Stimulated activated CD4-positive, alpha-beta T cell treated with anti-CD3 and anti-CD28 coated beads, Interleukin-2, amount 100 ng/mL, for 48 hours (primary cell): ENCODE data around the gene CCDC157.
"Not testable (repeated sequence)": the region's sequence is repeated elsewhere in the genome, so short reads cannot be mapped to it uniquely, and the experiment has no call there.

Experiments
- DNase-seq, 2 donors: peaks; one replicate each; pipeline ENCODE4 v3.0.0-alpha.2; 2020

Gene CCDC157

GRCh38 chr22:30326255-30326705 lies 30.5 kb upstream of the CCDC157 start:
- no peak for DNase-seq

DNA sequence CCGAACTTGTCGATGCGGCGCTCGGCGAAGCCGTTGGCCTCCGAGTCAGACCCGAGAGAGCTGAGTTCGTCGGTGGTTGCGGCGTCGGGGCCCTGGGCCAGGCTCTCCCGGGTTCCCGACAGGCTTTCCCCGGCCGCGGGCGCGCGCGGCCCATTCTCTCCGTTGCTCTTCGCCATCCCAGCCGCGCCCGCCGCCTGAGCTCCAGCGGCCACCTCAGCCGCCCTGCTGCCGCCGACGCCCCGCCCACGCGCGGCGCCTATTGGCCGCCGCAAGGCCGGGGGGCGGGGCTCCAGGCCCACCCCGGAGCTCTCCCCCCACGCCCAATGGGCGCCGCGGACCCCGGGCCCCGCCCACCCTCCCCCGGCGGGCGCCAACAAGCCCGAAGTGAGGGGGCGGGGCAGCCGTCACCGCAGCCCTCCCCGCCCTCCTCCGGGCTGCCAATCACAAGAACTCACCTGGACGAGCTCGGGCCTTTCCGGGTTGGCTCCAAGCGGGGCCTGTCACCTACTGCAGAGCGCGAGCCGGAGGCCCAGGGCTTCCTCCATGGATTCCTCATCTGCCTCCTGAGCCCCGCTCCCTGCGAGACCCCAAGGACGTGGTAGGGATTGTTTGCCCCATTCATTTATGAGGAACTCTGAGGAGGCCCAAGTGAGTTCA lies 30.0 kb upstream of the CCDC157 start, which contains the start of gene TBC1D10A:
TBC1D10A (minus strand) TSS at position 236 of the 657 bp plus-strand sequence; CDS start at position 176, 60 bp downstream.
- peak; percentile 87 to 92 for DNase-seq

DNA sequence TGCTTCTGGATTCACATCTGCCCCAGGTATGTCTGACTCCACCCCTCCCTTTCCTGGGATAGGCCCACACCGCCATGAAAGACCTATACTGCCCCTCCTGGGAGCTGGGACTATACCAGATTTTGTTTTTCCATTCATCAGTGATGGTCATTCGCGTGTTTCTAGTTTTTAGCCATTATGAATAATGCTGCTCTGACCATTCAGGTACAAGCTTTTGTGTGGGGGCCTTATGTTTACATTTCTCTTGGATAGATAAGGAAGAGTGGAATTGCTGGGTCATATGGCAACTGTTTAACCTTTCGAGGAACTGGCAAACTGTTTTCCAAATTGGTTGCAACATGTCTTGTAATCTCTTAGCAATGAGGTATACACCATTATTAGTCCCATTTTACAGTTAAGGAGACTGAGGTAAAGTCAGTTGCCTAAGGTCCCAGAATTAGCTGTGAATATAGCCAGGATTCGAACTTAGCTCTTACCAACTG lies 28.9 kb upstream of the CCDC157 start:
- no peak for DNase-seq

DNA sequence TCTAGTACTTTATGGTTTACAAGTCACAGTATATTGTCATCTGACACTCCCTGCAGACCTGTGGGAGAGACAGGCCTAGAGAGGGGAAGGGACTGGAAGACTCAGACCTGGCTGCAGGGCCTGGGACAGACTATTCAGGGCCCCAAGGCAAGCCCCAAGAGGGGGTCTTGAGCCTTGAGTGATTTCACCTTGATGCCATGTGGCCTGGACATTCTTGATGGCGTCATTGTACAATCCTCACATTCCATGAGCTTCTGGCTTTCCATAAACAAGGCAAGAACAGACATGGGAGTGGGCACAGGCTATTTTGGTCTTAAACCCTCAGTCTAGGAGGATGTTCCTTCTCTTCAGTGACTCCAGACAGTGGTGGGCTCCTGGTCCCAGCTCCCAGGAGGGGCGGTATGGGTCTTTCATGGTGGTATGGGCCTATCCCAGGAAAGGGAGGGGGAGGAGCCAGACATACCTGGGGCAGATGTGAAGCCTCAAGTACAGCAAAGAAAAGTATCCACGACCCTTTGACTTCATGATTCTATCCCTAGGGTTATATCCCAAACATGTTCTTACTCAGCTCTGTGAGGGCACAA lies 28.2 kb upstream of the CCDC157 start:
- no peak for DNase-seq

DNA sequence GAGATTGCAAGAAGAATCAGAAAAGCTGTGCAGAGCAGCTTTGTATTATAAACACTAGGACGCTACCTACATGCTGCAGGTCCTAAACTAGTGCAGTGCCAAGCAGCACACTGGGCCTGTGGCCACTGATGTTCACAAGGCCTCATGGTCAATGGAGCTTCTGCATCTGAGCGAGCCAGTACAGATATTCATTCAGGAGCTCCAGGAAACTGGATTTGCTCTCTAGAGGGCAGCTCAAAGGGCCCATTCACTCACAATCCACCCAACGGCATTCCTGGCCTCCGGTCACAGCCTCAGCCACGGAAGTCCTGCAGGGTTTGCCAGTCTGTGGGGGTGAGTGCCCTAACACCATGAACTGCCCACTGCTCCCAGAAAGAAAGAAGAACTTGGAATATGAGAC lies 24.3 kb upstream of the CCDC157 start:
- DNase-seq = no peak

DNA sequence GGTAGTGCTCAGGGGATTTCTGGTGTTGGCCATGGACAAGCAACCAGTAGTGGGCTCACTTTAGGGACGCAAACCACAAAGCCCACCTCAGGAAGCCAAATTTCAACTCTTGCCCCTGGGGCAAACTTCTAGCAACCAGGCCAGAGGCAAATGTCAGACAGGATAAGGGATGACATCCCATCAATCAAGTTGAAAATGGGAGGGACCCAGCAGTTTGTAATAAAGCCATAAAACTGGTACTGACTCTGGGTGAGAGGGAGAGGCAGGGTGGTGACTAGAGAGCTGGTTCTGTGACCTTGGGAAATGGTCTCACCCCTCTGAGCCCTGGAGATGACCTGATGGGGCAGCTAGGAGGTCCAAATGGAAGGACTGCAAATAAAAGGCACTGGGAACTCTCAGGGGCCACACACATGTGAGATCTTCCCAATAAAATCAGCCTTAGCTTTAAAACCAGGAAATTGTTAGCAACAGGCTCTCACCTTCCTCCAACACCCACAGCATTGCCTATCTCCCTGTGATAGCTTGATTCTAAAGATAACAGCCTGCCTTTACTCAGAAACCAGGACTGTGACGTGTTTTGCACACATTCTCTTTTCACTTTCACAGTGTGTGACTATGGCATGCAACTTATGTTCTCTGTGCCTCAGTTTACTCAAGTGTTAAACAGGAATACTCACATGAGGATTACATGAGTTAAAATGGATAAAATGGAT lies 23.7 kb upstream of the CCDC157 start:
- no peak for DNase-seq

DNA sequence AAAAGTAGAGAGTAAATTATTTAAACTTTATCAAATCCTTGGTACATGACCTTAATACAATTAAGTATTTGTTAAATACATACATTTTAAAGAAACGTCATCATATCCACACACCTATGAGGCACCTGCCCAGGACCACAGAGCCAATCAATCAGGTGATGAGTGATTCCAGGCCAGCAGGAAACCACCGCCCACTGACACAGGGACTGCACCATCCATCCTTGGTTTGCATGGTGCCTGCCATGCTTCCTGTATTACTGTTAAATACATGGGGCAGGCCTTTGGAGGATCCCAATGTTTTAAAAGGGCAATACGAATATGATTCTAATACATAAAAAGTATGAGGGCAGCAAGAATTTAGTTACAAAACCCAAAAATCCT lies 23.1 kb upstream of the CCDC157 start:
- no peak for DNase-seq

GRCh38 chr22:30334646-30335045 lies 22.2 kb upstream of the CCDC157 start:
- no peak for DNase-seq

DNA sequence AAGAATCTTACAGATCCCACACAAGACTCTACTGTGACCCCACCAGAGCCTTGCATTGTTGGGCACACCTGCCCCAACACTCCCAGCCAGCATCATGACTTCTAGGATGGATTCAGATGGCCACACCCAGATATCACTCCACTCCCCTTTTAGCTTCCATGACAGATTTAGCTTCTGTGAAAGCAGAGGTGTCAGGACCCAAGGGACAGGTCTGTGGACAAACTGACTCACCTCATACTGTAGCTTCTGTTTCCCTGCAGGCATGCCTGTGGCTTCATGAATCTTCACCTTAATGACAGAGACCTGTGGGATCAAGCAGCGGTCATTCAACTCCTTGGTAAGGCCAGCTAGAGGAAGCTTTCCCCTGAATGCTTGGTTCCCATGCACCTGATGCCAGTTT lies 21.6 kb upstream of the CCDC157 start:
- DNase-seq = no peak

- no peak for DNase-seq
Measured at GRCh38 chr22:30336752-30337460, 19.9 kb upstream of the CCDC157 start.

GRCh38 chr22:30337461-30337778 lies 19.4 kb upstream of the CCDC157 start:
- DNase-seq = no peak

GRCh38 chr22:30338341-30338740 lies 18.5 kb upstream of the CCDC157 start:
- DNase-seq = not testable (repeated sequence)

DNA sequence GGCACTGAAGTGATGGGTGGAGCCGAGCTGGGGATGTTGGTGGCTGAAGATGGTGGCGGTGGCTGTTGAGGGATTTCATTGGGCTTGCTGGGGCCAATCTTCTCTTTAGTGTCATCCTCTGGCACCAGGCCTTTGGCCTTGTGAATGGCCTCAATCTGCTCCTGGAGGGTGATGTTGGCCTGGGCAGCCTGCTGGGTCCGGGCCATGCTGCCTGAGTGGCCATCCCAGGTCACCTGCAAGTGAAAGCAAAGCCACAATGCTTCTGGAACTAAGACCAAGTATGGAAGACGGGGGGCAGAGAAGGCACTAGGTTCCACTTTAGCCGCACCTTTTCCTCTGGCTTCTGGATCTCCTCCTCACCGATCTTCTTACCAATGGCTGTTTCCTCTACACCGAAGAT lies 18.0 kb upstream of the CCDC157 start:
- DNase-seq = no peak

- no peak for DNase-seq
Measured at GRCh38 chr22:30340911-30341685, 15.7 kb upstream of the CCDC157 start.

- peak in 1 of 2 donors; percentile 47 for DNase-seq
Measured at GRCh38 chr22:30344447-30345200, 12.2 kb upstream of the CCDC157 start.

DNA sequence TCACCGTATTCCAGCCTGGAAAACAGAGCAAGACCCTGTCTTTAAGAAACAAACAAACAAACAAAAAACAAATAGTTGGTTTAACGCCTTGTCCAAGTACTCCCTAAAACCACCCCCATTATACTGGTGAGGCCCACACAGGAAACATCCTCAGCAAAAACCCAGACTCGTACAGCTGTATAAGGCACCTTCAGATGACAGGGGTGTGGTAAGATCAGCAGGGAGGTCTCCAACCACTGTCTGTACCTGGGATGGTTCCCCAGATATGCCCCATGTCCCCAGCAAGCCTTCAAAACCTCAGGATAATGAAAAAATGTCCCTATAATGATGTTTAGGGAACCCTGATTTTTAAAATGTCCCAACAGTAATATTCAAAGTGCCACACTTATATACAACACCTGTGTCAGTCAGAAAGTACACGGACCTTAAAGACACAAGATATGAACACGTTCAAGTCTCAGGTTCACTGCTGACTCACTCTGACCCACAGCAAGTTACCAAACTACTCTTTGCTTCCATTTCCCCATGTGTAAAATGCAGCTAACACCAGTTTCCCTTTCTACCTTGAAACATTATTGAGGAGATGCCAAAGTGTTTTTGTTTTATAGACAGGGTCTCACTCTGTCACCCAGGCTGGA lies 9.4 kb upstream of the CCDC157 start:
- no peak for DNase-seq

- DNase-seq = no peak
Measured at GRCh38 chr22:30348404-30348803, 8.4 kb upstream of the CCDC157 start.

DNA sequence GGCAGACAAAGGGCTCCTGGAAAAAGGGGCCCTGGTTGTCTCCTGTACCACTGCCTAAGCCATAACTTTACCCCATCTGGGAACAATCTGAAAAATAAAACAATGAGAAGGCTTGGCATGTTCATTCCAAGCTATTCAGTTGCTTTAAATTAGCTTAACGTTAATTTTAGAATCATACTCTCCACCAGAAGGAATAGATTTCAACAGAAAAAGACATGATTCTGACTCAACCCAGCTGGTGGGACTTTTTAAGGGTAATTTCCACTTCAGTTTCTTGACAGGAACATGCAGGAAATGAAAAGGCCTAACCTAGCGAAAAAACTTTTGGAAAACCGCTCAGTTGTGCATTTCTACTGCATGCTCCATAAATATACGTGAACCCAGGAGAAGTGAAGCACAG lies 8.0 kb upstream of the CCDC157 start:
- no peak for DNase-seq

GRCh38 chr22:30351226-30351625 lies 5.6 kb upstream of the CCDC157 start:
- DNase-seq = no peak

DNA sequence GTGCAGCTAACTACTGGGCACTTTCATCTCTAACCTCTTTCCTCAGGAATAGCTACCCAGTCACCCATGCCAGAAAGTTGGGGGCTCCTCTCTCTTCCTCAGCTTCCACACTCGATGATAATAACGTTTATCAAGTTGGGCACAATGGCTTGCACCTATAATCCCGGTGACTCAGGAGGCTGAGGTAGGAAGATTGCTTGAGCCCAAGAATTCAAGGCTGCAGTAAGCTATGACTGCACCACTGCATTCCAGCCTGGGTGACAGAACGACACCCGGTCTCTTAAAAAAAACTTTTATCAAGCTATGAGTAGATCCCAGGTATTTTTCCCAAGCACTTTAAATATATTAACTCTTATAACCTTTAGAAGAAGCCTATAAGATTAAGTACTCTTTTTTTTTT lies 2.2 kb upstream of the CCDC157 start:
- no peak for DNase-seq

- DNase-seq = no peak
Measured at GRCh38 chr22:30357236-30357570, 396 bp downstream of the CCDC157 start.
